H9 (cell line): ENCODE measurements around the gene SAA4. TPM values are rescaled to one million over a fixed set of nuclear protein-coding genes. Genes with fewer than 3 reads are reported as not detected.
"Not testable (repeated sequence)": the region's sequence is repeated elsewhere in the genome, so short reads cannot be mapped to it uniquely, and the experiment has no call there.

Experiments
- DNase-seq: peaks from one replicate; pipeline ENCODE4 v3.0.0-alpha.2; 2017
- H2AFZ ChIP-seq: one replicate; pipeline ENCODE4 v1.6.1; 2013; ENCODE audit warnings: mild to moderate bottlenecking, low read length, control low read depth, moderate library complexity
- H2AK5ac ChIP-seq: 2 replicates; pipeline ENCODE4 v1.6.1; 2013; ENCODE audit warnings: low read length, control low read depth, mixed read lengths; ENCODE audit not compliant: insufficient read length
- H2BK120ac ChIP-seq: one replicate; pipeline ENCODE4 v1.6.1; 2013; ENCODE audit warnings: low read depth, mild to moderate bottlenecking, low read length, control low read depth, inconsistent platforms; ENCODE audit not compliant: poor library complexity, severe bottlenecking
- H2BK12ac ChIP-seq: 2 replicates; pipeline ENCODE4 v1.6.1; 2013; ENCODE audit warnings: low read length, control low read depth, mixed read lengths, low read depth; ENCODE audit not compliant: insufficient read length
- H2BK15ac ChIP-seq: 2 replicates; pipeline ENCODE4 v1.6.1; 2013; ENCODE audit warnings: low read depth, low read length, control low read depth
- H2BK20ac ChIP-seq: one replicate; pipeline ENCODE4 v1.6.1; 2013; ENCODE audit warnings: low read depth, mild to moderate bottlenecking, low read length, control low read depth, inconsistent platforms; ENCODE audit not compliant: poor library complexity, severe bottlenecking
- H2BK5ac ChIP-seq: 2 replicates; pipeline ENCODE4 v1.6.1; 2013; ENCODE audit warnings: low read length, control low read depth, mixed read lengths; ENCODE audit not compliant: insufficient read length
- H3K14ac ChIP-seq: 2 replicates; pipeline ENCODE4 v1.6.1; 2013; ENCODE audit warnings: low read length, control low read depth; ENCODE audit not compliant: insufficient read depth
- H3K18ac ChIP-seq: 2 replicates; pipeline ENCODE4 v1.6.1; 2013; ENCODE audit warnings: low read depth, mild to moderate bottlenecking, mixed read lengths, low read length, control low read depth; ENCODE audit not compliant: insufficient read length
- H3K23ac ChIP-seq: 2 replicates; pipeline ENCODE4 v1.6.1; 2013; ENCODE audit warnings: low read length, control low read depth, mixed read lengths, low read depth; ENCODE audit not compliant: insufficient read length
- H3K23me2 ChIP-seq: 2 replicates; pipeline ENCODE4 v1.6.1; 2013; ENCODE audit warnings: low read depth, mild to moderate bottlenecking, mixed read lengths, low read length, control low read depth; ENCODE audit not compliant: insufficient read length, poor library complexity, severe bottlenecking
- H3K27ac ChIP-seq: 2 replicates; pipeline ENCODE4 v1.5.1; 2013; ENCODE audit warnings: low read length, control low read depth, mixed read lengths, low read depth; ENCODE audit not compliant: insufficient read length
- H3K27me3 ChIP-seq: 2 replicates; pipeline ENCODE4 v1.6.1; 2013; ENCODE audit warnings: low read length, control low read depth, inconsistent platforms; ENCODE audit not compliant: insufficient read depth
- H3K4ac ChIP-seq: 2 replicates; pipeline ENCODE4 v1.6.1; 2013; ENCODE audit warnings: low read depth, mild to moderate bottlenecking, control low read depth, inconsistent platforms, low read length, moderate library complexity
- H3K4me1 ChIP-seq: 2 replicates; pipeline ENCODE4 v1.6.1; 2013; ENCODE audit warnings: low read length, control low read depth, inconsistent platforms; ENCODE audit not compliant: insufficient read depth
- H3K4me2 ChIP-seq: 2 replicates; pipeline ENCODE4 v1.6.1; 2013; ENCODE audit warnings: low read length, control low read depth, mixed read lengths; ENCODE audit not compliant: insufficient read length, insufficient read depth
- H3K56ac ChIP-seq: 2 replicates; pipeline ENCODE4 v1.6.1; 2013; ENCODE audit warnings: low read depth, mild to moderate bottlenecking, mixed read lengths, low read length, control low read depth; ENCODE audit not compliant: insufficient read length
- H3K79me1 ChIP-seq: 2 replicates; pipeline ENCODE4 v1.6.1; 2013; ENCODE audit warnings: low read depth, mild to moderate bottlenecking, moderate library complexity, low read length, control low read depth, inconsistent platforms; ENCODE audit not compliant: insufficient read depth, poor library complexity, severe bottlenecking
- H3K79me2 ChIP-seq: 2 replicates; pipeline ENCODE4 v1.6.1; 2013; ENCODE audit warnings: low read length, control low read depth, inconsistent platforms; ENCODE audit not compliant: insufficient read depth
- H3K9ac ChIP-seq: 2 replicates; pipeline ENCODE4 v1.6.1; 2013; ENCODE audit warnings: low read length, control low read depth, mixed read lengths; ENCODE audit not compliant: insufficient read length; ENCODE audit errors: extremely low read depth
- H3K9me3 ChIP-seq: one replicate; pipeline ENCODE4 v1.6.1; 2013; ENCODE audit warnings: low read depth, low read length, inconsistent platforms; ENCODE audit not compliant: control insufficient read depth
- H3T11ph ChIP-seq: one replicate; pipeline ENCODE4 v1.6.1; 2013; ENCODE audit warnings: mild to moderate bottlenecking, low read length, control low read depth, inconsistent platforms
- H4K20me1 ChIP-seq: one replicate; pipeline ENCODE4 v1.6.1; 2013; ENCODE audit not compliant: control insufficient read depth, insufficient read length, insufficient read depth
- H4K5ac ChIP-seq: 2 replicates; pipeline ENCODE4 v1.6.1; 2013; ENCODE audit warnings: low read depth, mild to moderate bottlenecking, mixed read lengths, low read length, control low read depth; ENCODE audit not compliant: insufficient read length
- H4K8ac ChIP-seq: replicated peaks from 2 replicates; pipeline ENCODE4 v1.6.1; 2013; ENCODE audit warnings: low read length, control low read depth, mixed read lengths, low read depth; ENCODE audit not compliant: insufficient read length
- H4K91ac ChIP-seq: 2 replicates; pipeline ENCODE4 v1.6.1; 2013; ENCODE audit warnings: low read depth, mild to moderate bottlenecking, moderate library complexity, mixed read lengths, low read length, control low read depth; ENCODE audit not compliant: insufficient read length
- H3K27ac Mint-ChIP-seq, 3 experiments: 2 replicates in 2 of 3; 3 replicates in 1 of 3; pipeline ENCODE4 v1.8.0; 2020 to 2021; ENCODE audit warnings: mixed read lengths in 3 of 3, mild to moderate bottlenecking in 1 of 3, moderate library complexity in 1 of 3
- H3K27me3 Mint-ChIP-seq: 2 replicates; pipeline ENCODE4 v1.8.0; 2021; ENCODE audit warnings: low read depth, mild to moderate bottlenecking, moderate library complexity, mixed read lengths
- H3K36me3 Mint-ChIP-seq, 3 experiments: 2 replicates in 2 of 3; 3 replicates in 1 of 3; pipeline ENCODE4 v1.8.0; 2020 to 2021; ENCODE audit warnings: low read depth in 3 of 3, mixed read lengths in 3 of 3; ENCODE audit not compliant: insufficient read depth in 1 of 3
- H3K4me1 Mint-ChIP-seq, 2 experiments: 2 replicates each; pipeline ENCODE4 v1.8.0; 2020; ENCODE audit warnings: mixed read lengths in 2 of 2
- H3K4me3 Mint-ChIP-seq, 2 experiments: 2 replicates in 1 of 2; 3 replicates in 1 of 2; pipeline ENCODE4 v1.8.0; 2020 to 2021; ENCODE audit warnings: mild to moderate bottlenecking in 2 of 2, mixed read lengths in 2 of 2, moderate library complexity in 1 of 2
- H3K9me3 Mint-ChIP-seq, 2 experiments: 2 replicates in 1 of 2; 3 replicates in 1 of 2; pipeline ENCODE4 v1.8.0; 2020; ENCODE audit warnings: mild to moderate bottlenecking in 2 of 2, mixed read lengths in 2 of 2, moderate library complexity in 1 of 2
- WGBS: extraction: QIAGEN DNeasy Blood & Tissue Kit; methylation state at CpG from one replicate; pipeline ENCODE4 v1.1.7; 2013; ENCODE audit warnings: missing lambda C conversion rate, low lambda C conversion rate, mixed read lengths; ENCODE audit not compliant: insufficient read length; ENCODE audit errors: extremely low coverage; 5-methylcytosine and 5-hydroxymethylcytosine counted together
- total RNA-seq: library from RNA; stranded (reverse); gene quantifications from 2 replicates; pipeline ENCODE4 v1.2.1, GENCODE V29; 2021

SAA4 gene
- total RNA-seq, 1 experiment from 2014 or later, result not detected

GRCh38 chr11:18267335-18268133, 30.9 kb upstream of the SAA4 start:
- not testable (repeated sequence) for H2AFZ ChIP-seq, H3K4me3 Mint-ChIP-seq, H3K4me1 Mint-ChIP-seq, H2BK20ac ChIP-seq, H2BK120ac ChIP-seq, H3K4me2 ChIP-seq, H4K20me1 ChIP-seq, H3T11ph ChIP-seq, H4K5ac ChIP-seq, H3K27me3 Mint-ChIP-seq, H2BK15ac ChIP-seq, DNase-seq, H2BK12ac ChIP-seq, H3K27ac Mint-ChIP-seq, H3K23ac ChIP-seq, H3K9me3 Mint-ChIP-seq, H2BK5ac ChIP-seq, H3K4me1 ChIP-seq, H3K14ac ChIP-seq, H3K56ac ChIP-seq, H3K9ac ChIP-seq, H3K27me3 ChIP-seq, H3K9me3 ChIP-seq, H3K79me1 ChIP-seq, H3K4ac ChIP-seq, H4K91ac ChIP-seq, H3K27ac ChIP-seq, H3K36me3 Mint-ChIP-seq, H4K8ac ChIP-seq, H2AK5ac ChIP-seq, H3K23me2 ChIP-seq, H3K79me2 ChIP-seq, H3K18ac ChIP-seq
- WGBS, result no CpG with 5 or more reads among the region's 10 CpGs
